Stimulated activated CD4-positive, alpha-beta T cell treated with anti-CD3 and anti-CD28 coated beads, Interleukin-2, amount 100 ng/mL, for 24 hours (primary cell): ENCODE data around the gene SAMHD1.
"Not testable (repeated sequence)": the region's sequence is repeated elsewhere in the genome, so short reads cannot be mapped to it uniquely, and the experiment has no call there.

Experiments used
- DNase-seq, 2 donors: peaks; one replicate each; pipeline ENCODE4 v3.0.0-alpha.2; 2020

SAMHD1 gene

DNA sequence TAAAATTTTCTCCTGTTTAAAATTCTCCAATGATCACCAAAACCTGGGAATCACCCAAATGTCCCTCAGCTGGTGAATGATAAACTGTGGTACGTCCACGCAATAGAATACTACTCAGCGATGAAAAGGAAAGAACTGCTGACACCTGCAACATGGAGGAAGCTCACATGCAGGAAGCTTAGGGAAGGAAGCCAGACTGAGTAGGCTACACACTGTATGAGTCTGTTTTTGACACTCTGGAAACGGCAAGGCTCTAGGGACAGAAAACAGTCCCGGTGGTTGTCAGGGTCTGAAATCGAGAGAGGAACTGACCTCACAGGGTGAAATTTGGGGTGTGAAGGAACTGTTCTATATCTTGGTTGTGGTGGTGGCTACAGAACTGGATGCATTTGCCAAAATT is 100.7 kb downstream of the SAMHD1 start:
- DNase-seq: no peak

DNA sequence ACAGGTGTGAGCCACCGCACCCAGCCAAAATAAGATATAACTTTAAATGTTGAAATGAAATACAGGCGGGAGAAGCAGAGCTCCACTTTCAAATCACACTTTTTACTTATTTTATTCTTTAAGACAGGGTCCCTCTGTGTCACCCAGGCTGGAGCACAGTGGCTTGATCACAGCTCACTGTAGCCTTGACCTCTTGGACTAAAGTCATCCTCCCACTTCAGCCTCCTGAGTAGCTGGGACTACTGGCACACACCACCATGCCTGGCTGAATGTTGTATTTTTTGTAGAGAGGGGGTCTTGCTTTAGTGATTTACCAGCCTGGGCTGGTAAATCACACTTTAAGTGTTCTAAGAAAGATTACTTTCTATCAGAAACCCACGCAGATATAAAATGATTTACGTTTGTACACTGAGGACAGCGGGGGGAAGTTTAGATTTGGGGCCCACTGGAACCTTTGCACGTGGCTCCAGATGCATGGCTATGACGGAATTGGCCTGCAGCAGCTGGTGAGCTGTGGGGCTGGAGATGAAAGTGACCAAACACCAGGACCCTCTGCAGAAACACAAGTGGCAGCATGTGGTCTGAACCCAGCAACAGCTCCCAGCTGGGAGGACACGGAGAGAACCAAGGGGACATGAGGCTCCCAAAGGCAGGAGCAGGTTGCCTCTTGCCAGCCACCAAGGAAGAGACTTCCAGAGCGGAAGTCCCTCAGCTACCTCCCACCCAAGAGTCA is 102.0 kb downstream of the SAMHD1 start:
- DNase-seq: no peak

DNA sequence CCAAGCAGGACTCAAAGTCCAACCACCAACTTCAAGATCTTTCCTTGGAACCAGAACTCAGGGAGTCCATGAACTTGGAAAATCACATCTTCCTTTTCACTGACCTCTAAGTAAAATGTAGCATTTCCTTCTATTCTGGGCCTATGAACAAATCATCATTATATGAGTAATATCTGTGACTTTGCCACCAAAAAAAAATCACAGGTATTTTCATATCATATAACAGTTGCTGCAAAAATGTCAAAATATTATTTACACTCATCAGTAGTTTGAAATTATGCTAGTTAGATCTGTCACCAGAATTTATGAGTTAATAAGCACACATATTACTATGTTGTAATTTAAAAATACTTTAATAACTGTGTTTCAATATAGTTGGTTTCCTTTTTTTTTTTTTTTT is 102.8 kb downstream of the SAMHD1 start:
- no peak for DNase-seq

DNA sequence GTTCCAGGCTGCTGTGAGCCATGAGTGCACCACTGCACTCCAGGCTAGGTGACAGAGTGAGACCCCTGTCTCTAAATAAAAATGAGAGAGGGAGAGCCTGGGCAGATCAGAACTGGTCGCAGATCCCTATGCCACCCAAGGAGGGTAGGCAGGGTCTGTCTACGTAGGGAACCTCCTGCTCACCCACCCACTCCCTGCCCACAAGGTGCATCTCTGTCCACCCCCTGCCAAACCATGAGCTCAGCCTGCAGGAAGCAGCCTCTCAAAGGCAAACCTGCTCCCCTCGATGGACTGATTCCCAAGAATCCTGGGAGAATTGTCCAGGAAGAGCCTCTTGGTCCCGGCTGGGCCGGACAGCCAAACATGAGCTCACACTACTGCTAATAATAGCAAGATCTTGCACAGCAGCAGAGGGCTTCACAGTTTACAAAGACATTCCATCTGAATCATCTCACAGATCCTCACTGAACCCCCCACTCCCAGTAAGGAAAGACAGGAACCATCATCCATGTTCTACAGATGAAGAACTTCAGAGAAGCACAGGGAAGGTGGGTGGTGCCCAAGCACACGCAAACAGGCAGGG is 103.3 kb downstream of the SAMHD1 start:
- no peak for DNase-seq

DNA sequence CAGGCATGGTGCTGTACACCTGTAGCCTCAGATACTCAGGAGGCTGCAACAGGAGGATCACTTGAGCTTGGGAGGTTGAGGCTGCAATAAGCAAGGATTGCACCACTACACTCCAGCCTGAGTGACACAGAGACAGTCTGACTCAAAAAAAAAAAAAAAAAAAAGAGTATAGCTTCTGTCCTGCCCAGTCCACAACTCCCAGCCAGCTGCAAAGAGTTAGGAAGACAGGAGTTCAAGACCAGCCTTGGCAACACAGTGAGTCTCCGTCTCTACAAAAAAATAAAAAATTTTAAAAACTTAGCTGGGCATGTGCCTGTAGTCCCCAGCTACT is 103.8 kb downstream of the SAMHD1 start:
- no peak for DNase-seq

DNA sequence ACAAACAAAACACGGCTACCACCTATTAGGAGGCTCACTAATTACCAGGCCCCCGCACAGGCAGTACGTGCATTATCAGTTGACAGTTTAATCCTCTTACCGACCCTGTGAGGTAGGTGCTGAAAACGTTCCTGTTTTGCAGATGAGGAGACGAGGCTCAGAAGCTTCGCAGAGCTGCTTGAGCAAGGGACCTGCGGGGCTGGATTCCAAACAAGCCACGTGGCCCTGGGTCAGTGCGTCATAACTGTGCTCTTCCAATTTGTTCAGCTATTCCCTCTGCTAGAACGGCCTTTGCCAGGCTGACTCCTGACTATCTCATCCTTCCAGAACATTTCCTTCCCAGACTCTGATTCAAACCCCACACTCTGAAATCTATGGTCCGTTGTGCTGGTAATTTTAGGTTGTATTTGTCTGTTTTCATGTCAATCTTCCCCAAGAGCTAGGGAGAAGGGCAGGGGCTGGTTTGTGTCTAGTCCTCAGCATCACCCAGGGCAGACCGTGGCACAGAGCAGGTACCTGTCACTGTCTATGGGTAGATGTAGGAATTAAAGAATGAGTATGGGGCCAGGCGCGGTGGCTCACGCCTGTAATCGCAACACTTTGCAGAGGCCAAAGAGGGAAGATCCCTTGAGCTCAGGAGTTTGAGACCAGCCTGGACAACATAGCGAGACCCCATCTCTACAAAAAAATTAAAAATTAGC is 104.3 kb downstream of the SAMHD1 start:
- DNase-seq: no peak

DNA sequence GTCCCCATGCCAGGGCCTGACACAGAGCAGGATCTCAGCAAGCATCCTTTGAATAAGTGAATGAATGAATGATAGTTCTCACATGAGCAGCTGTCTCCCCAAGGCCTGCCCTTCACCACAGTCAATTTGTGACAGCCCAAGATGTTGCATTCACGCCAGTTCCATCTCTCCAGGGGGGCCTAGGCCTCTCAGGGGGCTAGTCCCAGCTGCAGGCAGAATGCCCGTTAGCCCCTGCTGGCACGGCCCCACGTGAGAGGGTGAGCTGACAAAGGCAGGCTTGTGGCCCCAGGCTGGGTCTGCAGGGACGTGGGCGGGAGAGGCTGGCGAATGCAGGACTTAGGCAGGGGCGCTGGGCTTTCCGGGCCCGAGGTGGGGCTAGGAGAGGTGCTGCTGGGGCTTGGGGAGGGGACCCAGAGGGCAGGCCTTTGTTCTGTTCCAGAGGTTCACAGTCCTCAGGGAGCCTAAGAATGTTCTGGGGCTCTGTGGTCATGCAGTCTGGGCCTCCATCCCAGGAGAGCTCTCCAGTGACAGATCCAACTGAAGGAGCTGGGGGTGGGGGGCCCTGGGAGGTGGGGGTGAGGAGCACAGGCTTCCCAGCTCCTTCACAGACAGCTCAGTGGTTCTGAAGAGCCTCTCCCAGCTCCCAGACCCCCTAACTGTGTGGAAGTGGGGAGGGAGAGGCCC is 106.1 kb downstream of the SAMHD1 start:
- no peak for DNase-seq

DNA sequence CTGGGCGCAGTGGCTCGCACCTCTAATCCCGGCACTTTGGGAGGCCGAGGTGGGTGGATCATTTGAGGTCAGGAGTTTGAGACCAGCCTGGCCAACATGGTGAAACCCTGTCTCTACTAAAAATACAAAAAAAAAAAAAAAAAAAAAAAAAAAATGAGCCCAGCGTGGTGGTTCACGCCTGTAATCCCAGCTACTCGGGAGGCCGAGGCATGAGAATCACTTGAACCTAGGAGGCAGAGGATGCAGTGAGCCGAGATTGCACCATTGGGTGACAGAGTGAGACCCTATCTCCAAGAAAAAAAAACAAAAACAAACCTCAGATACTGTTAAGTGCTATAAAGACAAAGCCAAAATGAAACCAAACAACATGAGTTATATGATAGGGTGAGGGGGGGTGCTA is 110.5 kb downstream of the SAMHD1 start:
- not testable (repeated sequence) for DNase-seq
